Activated gamma-delta T cell treated with anti-CD3 and anti-CD28 coated beads, Interleukin-2, amount 50 U/mL, for 16 hours (primary cell): ENCODE measurements around the gene DCLK2.

Experiments used
- DNase-seq: peaks from one replicate; pipeline ENCODE4 v3.0.0-alpha.2; 2020; ENCODE audit warnings: low read depth

DCLK2 gene

GRCh38 chr4:150078041-150078578, at the start of gene DCLK2:
Gene DCLK2 (plus strand): TSS chr4:150078445. CDS start chr4:150079028, 583 bp downstream.
- DNase-seq, result no peak

GRCh38 chr4:150032541-150032940, 45.7 kb upstream of the DCLK2 start:
- DNase-seq, result no peak

GRCh38 chr4:150033081-150033480, 45.2 kb upstream of the DCLK2 start:
- no peak for DNase-seq

- DNase-seq, result no peak
These were observed 44.3 kb upstream of the DCLK2 start for GRCh38 chr4:150033901-150034300.

- DNase-seq, result no peak
These were observed 40.9 kb upstream of the DCLK2 start for GRCh38 chr4:150037251-150037856.

- DNase-seq, result no peak
These were observed 39.7 kb upstream of the DCLK2 start for GRCh38 chr4:150038335-150039076.

- DNase-seq, result no peak
These were observed 38.7 kb upstream of the DCLK2 start for GRCh38 chr4:150039274-150040127.

GRCh38 chr4:150044517-150044916, 33.7 kb upstream of the DCLK2 start:
- no peak for DNase-seq

GRCh38 chr4:150045410-150045809, 32.8 kb upstream of the DCLK2 start:
- DNase-seq, result no peak

- DNase-seq, result no peak
These were observed 31.5 kb upstream of the DCLK2 start for GRCh38 chr4:150046728-150047217.

- DNase-seq, result no peak
These were observed 30.7 kb upstream of the DCLK2 start for GRCh38 chr4:150047546-150047945.

GRCh38 chr4:150049682-150050081, 28.6 kb upstream of the DCLK2 start:
- DNase-seq, result no peak

- no peak for DNase-seq
These were observed 27.7 kb upstream of the DCLK2 start for GRCh38 chr4:150050566-150050965.

GRCh38 chr4:150051111-150051510, 27.1 kb upstream of the DCLK2 start:
- no peak for DNase-seq

- DNase-seq, result no peak
These were observed 22.8 kb upstream of the DCLK2 start for GRCh38 chr4:150055467-150055866.

GRCh38 chr4:150056569-150056968, 21.7 kb upstream of the DCLK2 start:
- DNase-seq, result no peak

- no peak for DNase-seq
These were observed 17.0 kb upstream of the DCLK2 start for GRCh38 chr4:150061086-150061776.

GRCh38 chr4:150063128-150063527, 15.1 kb upstream of the DCLK2 start:
- DNase-seq, result no peak

- DNase-seq, result no peak
These were observed 12.5 kb upstream of the DCLK2 start for GRCh38 chr4:150065740-150066139.

GRCh38 chr4:150067859-150068258, 10.4 kb upstream of the DCLK2 start:
- no peak for DNase-seq

GRCh38 chr4:150068300-150068960, 9.8 kb upstream of the DCLK2 start:
- DNase-seq, result no peak
